HUDEP-2 (cell line): ENCODE measurements around the gene PURA.

ENCODE experiments used
- DNase-seq, 76 experiments: peaks; one replicate each; lab custom pipeline; 2025; ENCODE audit not compliant: unreplicated experiment in 76 of 76; lab: John Stamatoyannopoulos, UW

The PURA gene

GRCh38 chr5:140109018-140109758, 4.7 kb upstream of the PURA start:
- no peak for DNase-seq

GRCh38 chr5:140109759-140110645, 3.9 kb upstream of the PURA start:
- no peak for DNase-seq

- no peak for DNase-seq
Measured at GRCh38 chr5:140110646-140110957, 3.3 kb upstream of the PURA start.

GRCh38 chr5:140111011-140111858, 2.7 kb upstream of the PURA start:
- DNase-seq, result peak in 4 of 76 experiments; percentile 2 to 15 (median 10)

GRCh38 chr5:140111859-140112551, 1.9 kb upstream of the PURA start:
- no peak for DNase-seq

GRCh38 chr5:140112685-140113179, 1.2 kb upstream of the PURA start:
- no peak for DNase-seq

- peak in 5 of 76 experiments; percentile 6 to 25 (median 11) for DNase-seq
Measured at GRCh38 chr5:140113180-140113698, 670 bp upstream of the PURA start.

- DNase-seq, result peak in 49 of 76 experiments; percentile 10 to 84 (median 46)
Measured at GRCh38 chr5:140114341-140115185, 654 bp downstream of the PURA start.

- DNase-seq, result no peak
Measured at GRCh38 chr5:140115186-140115500, 1.2 kb downstream of the PURA start.

- no peak for DNase-seq
Measured at GRCh38 chr5:140116716-140117115, 2.8 kb downstream of the PURA start.

GRCh38 chr5:140117523-140117922, 3.6 kb downstream of the PURA start:
- DNase-seq, result no peak

GRCh38 chr5:140118302-140118936, 4.5 kb downstream of the PURA start:
- DNase-seq, result peak in 1 of 76 experiments; percentile 14

- DNase-seq, result no peak
Measured at GRCh38 chr5:140125637-140126036, 11.7 kb downstream of the PURA start, which contains the start of gene IGIP. Gene IGIP (plus strand): TSS chr5:140125937. CDS start chr5:140128477, 2,540 bp downstream.

GRCh38 chr5:140126315-140127012, 12.6 kb downstream of the PURA start:
- DNase-seq, result no peak

- DNase-seq, result no peak
Measured at GRCh38 chr5:140128376-140128775, 14.5 kb downstream of the PURA start.

- DNase-seq, result no peak
Measured at GRCh38 chr5:140130949-140131733, 17.2 kb downstream of the PURA start.

GRCh38 chr5:140131967-140132409, 18.1 kb downstream of the PURA start:
- no peak for DNase-seq
